Naive thymus-derived CD8-positive, alpha-beta T cell (primary cell): ENCODE data around the gene IGFL4. TPM values are rescaled to one million over a fixed set of nuclear protein-coding genes. Genes with fewer than 3 reads are reported as not detected.

Experiments
- ATAC-seq, 2 donors: fragments of 150-1000 bp; cut with Tn5 transposase in 1 of 2; sonication (Bioruptor Pico), chemical (Tn5 transposase) in 1 of 2; 1 replicate in 1 of 2; 2 replicates in 1 of 2; pipeline ENCODE4 v1.10.0; 2021; ENCODE audit warnings: mild to moderate bottlenecking in 2 of 2, moderate library complexity in 2 of 2
- POLR2A ChIA-PET: fragments of 350-600 bp; sonication (Branson Sonifier 250); formaldehyde crosslinking; loops from one replicate; lab custom pipeline; 2021; ENCODE audit warnings: antibody characterized with exemption; lab: Charles Lee
- DNase-seq, 10 donors: peaks; one replicate each; pipeline versions ENCODE4 v3.0.0 to v3.0.0-alpha.2; 2020 to 2022
- H3K27ac Mint-ChIP-seq, 10 donors: one replicate each; pipeline ENCODE4 v1.8.0; 2020 to 2022; ENCODE audit warnings: mild to moderate bottlenecking in 10 of 10, mixed read lengths in 10 of 10, moderate library complexity in 4 of 10, inconsistent platforms in 1 of 10
- H3K27me3 Mint-ChIP-seq, 5 donors: one replicate each; pipeline ENCODE4 v1.8.0; 2021 to 2022; ENCODE audit warnings: mixed read lengths in 5 of 5
- H3K36me3 Mint-ChIP-seq, 3 donors: one replicate each; pipeline ENCODE4 v1.8.0; 2020 to 2022; ENCODE audit warnings: mixed read lengths in 3 of 3, mild to moderate bottlenecking in 2 of 3, inconsistent platforms in 1 of 3
- H3K4me1 Mint-ChIP-seq, 4 donors: one replicate each; pipeline ENCODE4 v1.8.0; 2021 to 2022; ENCODE audit warnings: mixed read lengths in 4 of 4
- H3K4me3 Mint-ChIP-seq, 10 donors: one replicate each; pipeline ENCODE4 v1.8.0; 2020 to 2022; ENCODE audit warnings: mild to moderate bottlenecking in 10 of 10, mixed read lengths in 10 of 10, moderate library complexity in 6 of 10, inconsistent platforms in 1 of 10
- H3K9me3 Mint-ChIP-seq, 9 donors: one replicate each; pipeline ENCODE4 v1.8.0; 2020 to 2022; ENCODE audit warnings: mixed read lengths in 9 of 9, mild to moderate bottlenecking in 3 of 9, inconsistent platforms in 1 of 9, moderate library complexity in 1 of 9
- microRNA-seq: library from miRNA; unstranded; fragments of <30 nt; microRNA quantifications from one replicate; pipeline ENCODE4 v1.2.0, GENCODE V29; 2022; ENCODE audit warnings: borderline microRNAs expressed
- polyA plus RNA-seq, 3 donors: library from polyadenylated mRNA; unstranded; fragments of 300-500 nt; fragmentation: Illumina TruSeq; gene quantifications; one replicate each; pipeline ENCODE4 v1.2.3, GENCODE V29; 2021
- total RNA-seq, 8 experiments: library from RNA in 2 of 8; stranded (reverse) in 2 of 8; gene quantifications; one replicate each; pipeline ENCODE4 v1.2.3 and lab custom pipeline; 2021 to 2026

Gene IGFL4
- total and polyA plus RNA-seq, 5 experiments from 2014 or later = not detected

- ATAC-seq (no peak), DNase-seq (no peak)
- no peaks in the 10 kb centered on the region for H3K9me3 Mint-ChIP-seq
- H3K4me3 Mint-ChIP-seq = peak overlapping the region in 1 of 10 donors; percentile 13
- H3K36me3 Mint-ChIP-seq = peaks cover 0 to 11% (median 6%) of the 10 kb centered on the region in 3 donors
- H3K27me3 Mint-ChIP-seq = peaks cover 0 to 2% (median 0%) of the 10 kb centered on the region in 5 donors
- H3K27ac Mint-ChIP-seq = peak overlapping the region in 5 of 10 donors; percentile 1 to 41 (median 21)
- peaks cover 29 to 39% (median 35%) of the 10 kb centered on the region in 4 donors for H3K4me1 Mint-ChIP-seq
- POLR2A ChIA-PET = no interaction called here
These were observed 43.9 kb downstream of the IGFL4 start for GRCh38 chr19:45996933-45997332.

GRCh38 chr19:45995715-45996385 lies 45.0 kb downstream of the IGFL4 start:
- DNase-seq = no peak
- no peak for ATAC-seq
- no peak overlapping the region for H3K27ac Mint-ChIP-seq
- H3K4me3 Mint-ChIP-seq = no peak overlapping the region
- peaks cover 0 to 11% (median 6%) of the 10 kb centered on the region in 3 donors for H3K36me3 Mint-ChIP-seq
- POLR2A ChIA-PET = interaction anchor here (0.6 to 1.7 kb wide), 6 partner anchors 12 to 1477 kb away, joined by 3 to 6 read pairs (median 5); partner anchors contain the start of genes MYPOP, QPCTL, SIX5 and SNRPD2
- no peaks in the 10 kb centered on the region for H3K9me3 Mint-ChIP-seq
- peaks cover 24 to 32% (median 30%) of the 10 kb centered on the region in 4 donors for H3K4me1 Mint-ChIP-seq
- H3K27me3 Mint-ChIP-seq = peaks cover 0 to 2% (median 1%) of the 10 kb centered on the region in 5 donors

GRCh38 chr19:45994998-45995714 lies 45.6 kb downstream of the IGFL4 start, which contains the start of gene CCDC61:
CCDC61 (plus strand) TSS chr19:45995467; CDS start chr19:46003019, 7,552 bp downstream.
- peaks cover 0 to 11% (median 6%) of the 10 kb centered on the region in 3 donors for H3K36me3 Mint-ChIP-seq
- DNase-seq = peak; percentile 83 to 100 (median 98)
- no peaks in the 10 kb centered on the region for H3K9me3 Mint-ChIP-seq
- peaks cover 3 to 8% (median 5%) of the 10 kb centered on the region in 5 donors for H3K27me3 Mint-ChIP-seq
- peak; percentile 95 for ATAC-seq
- POLR2A ChIA-PET = interaction anchor here (1.0 to 1.7 kb wide), 5 partner anchors 12 to 304 kb away, joined by 3 to 6 read pairs (median 5); partner anchors contain the start of genes MYPOP, QPCTL, SIX5 and SNRPD2
- H3K4me1 Mint-ChIP-seq = peaks cover 17 to 27% (median 23%) of the 10 kb centered on the region in 4 donors
- H3K4me3 Mint-ChIP-seq = peak within 1 kb of the TSS in 3 of 10 donors; percentile 13 to 59 (median 52)
- H3K27ac Mint-ChIP-seq = no peak within 1 kb of the TSS

- Mint-ChIP-seq H3K4me3 (peak overlapping the region in 3 of 10 donors; percentile 13 to 59 (median 52)), H3K36me3 (peaks cover 0 to 11% (median 6%) of the 10 kb centered on the region in 3 donors), H3K27me3 (peaks cover 5 to 14% (median 9%) of the 10 kb centered on the region in 5 donors), H3K9me3 (no peaks in the 10 kb centered on the region), H3K4me1 (peaks cover 11 to 21% (median 17%) of the 10 kb centered on the region in 4 donors), H3K27ac (no peak overlapping the region)
- DNase-seq = no peak
- ATAC-seq = peak; percentile 6 to 16
- POLR2A ChIA-PET = interaction anchor here (1.0 to 1.7 kb wide), 4 partner anchors 91 to 303 kb away, joined by 4 to 6 read pairs (median 5); partner anchors contain the start of genes MYPOP, QPCTL, SIX5 and SNRPD2
These were observed 46.3 kb downstream of the IGFL4 start for GRCh38 chr19:45994456-45994997.

GRCh38 chr19:45990113-45990728 lies 50.6 kb downstream of the IGFL4 start:
- Mint-ChIP-seq H3K4me1 (peaks cover 0 to 1% (median 0%) of the 10 kb centered on the region in 4 donors), H3K27me3 (peaks cover 9 to 20% (median 15%) of the 10 kb centered on the region in 5 donors), H3K4me3 (no peak overlapping the region), H3K27ac (no peak overlapping the region), H3K9me3 (no peaks in the 10 kb centered on the region), H3K36me3 (no peaks in the 10 kb centered on the region)
- DNase-seq (no peak), ATAC-seq (no peak)
- POLR2A ChIA-PET = no interaction called here

Small RNA genes lying within 50 kb of the gene (microRNA-seq; reads per million reads assigned to microRNA genes)
- 298 reads per million, percentile 75 among the genes with 10 or more reads in this experiment for gene MIR769

Other genes starting within 250 kb of the IGFL4 start
- gene DMWD, start 248.2 kb downstream of the IGFL4 start, total RNA-seq = 10 to 100 TPM; 49.5 to 54.1 TPM
- gene DMWD, start 248.2 kb downstream of the IGFL4 start, polyA plus RNA-seq = 10 to 100 TPM in 2 of 3 donors, 1 to 10 TPM in 1; 8.0 to 16.5 (median 11.9) TPM
- gene RSPH6A, start 225.7 kb downstream of the IGFL4 start, total RNA-seq = under 1 TPM; 0.36 to 0.57 TPM
- gene RSPH6A, start 225.7 kb downstream of the IGFL4 start, polyA plus RNA-seq = not detected
- 10 to 100 TPM; 89.9 to 91.1 TPM for gene SYMPK, start 177.9 kb downstream of the IGFL4 start, total RNA-seq
- 10 to 100 TPM in 2 of 3 donors, 1 to 10 TPM in 1; 4.4 to 15.4 (median 13.8) TPM for gene SYMPK, start 177.9 kb downstream of the IGFL4 start, polyA plus RNA-seq
- not detected for gene FOXA3, start 176.7 kb downstream of the IGFL4 start, total RNA-seq
- not detected for gene FOXA3, start 176.7 kb downstream of the IGFL4 start, polyA plus RNA-seq
- gene IRF2BP1, start 154.9 kb downstream of the IGFL4 start, total RNA-seq = 10 to 100 TPM; 32.9 to 33.8 TPM
- 1 to 10 TPM; 7.0 to 9.1 (median 7.6) TPM for gene IRF2BP1, start 154.9 kb downstream of the IGFL4 start, polyA plus RNA-seq
- gene MYPOP, start 138.4 kb downstream of the IGFL4 start, total RNA-seq = 10 to 100 TPM; 10.5 to 10.9 TPM
- under 1 TPM in 1 of 3 donors, not detected in 2; 0.23 TPM for gene MYPOP, start 138.4 kb downstream of the IGFL4 start, polyA plus RNA-seq
- gene NANOS2, start 126.2 kb downstream of the IGFL4 start, total RNA-seq = not detected
- not detected for gene NANOS2, start 126.2 kb downstream of the IGFL4 start, polyA plus RNA-seq
- gene NOVA2, start 67.1 kb downstream of the IGFL4 start, total RNA-seq = not detected
- not detected for gene NOVA2, start 67.1 kb downstream of the IGFL4 start, polyA plus RNA-seq
- 10 to 100 TPM; 32.5 to 38.9 TPM for gene CCDC61, start 45.5 kb downstream of the IGFL4 start, total RNA-seq
- gene CCDC61, start 45.5 kb downstream of the IGFL4 start, polyA plus RNA-seq = 10 to 100 TPM in 1 of 3 donors, 1 to 10 TPM in 2; 7.9 to 12.1 (median 8.6) TPM
- not detected for gene PGLYRP1, start 17.9 kb downstream of the IGFL4 start, total RNA-seq
- gene PGLYRP1, start 17.9 kb downstream of the IGFL4 start, polyA plus RNA-seq = not detected
- not detected for gene IGFL3, start 83.7 kb upstream of the IGFL4 start, total RNA-seq
- gene IGFL3, start 83.7 kb upstream of the IGFL4 start, polyA plus RNA-seq = not detected
- not detected for gene IGFL2, start 107.2 kb upstream of the IGFL4 start, total RNA-seq
- gene IGFL2, start 107.2 kb upstream of the IGFL4 start, polyA plus RNA-seq = not detected
- gene IGFL1, start 188.7 kb upstream of the IGFL4 start, total RNA-seq = not detected
- gene IGFL1, start 188.7 kb upstream of the IGFL4 start, polyA plus RNA-seq = not detected